ENCODE measurements around the gene C11orf54. TPM values are rescaled to one million over a fixed set of nuclear protein-coding genes. Genes with fewer than 3 reads are reported as not detected.

The C11orf54 gene
- total and polyA plus RNA-seq, 12 donors = 15.2 to 68.2 (median 33.7) TPM

GRCh38 chr11:93697611-93698010 is 43.9 kb upstream of the C11orf54 start:
- peaks cover 0 to 53% of the 10 kb centered on the region in 2 donors for H3K36me3 ChIP-seq (replicated peaks in 1 of 2)
- WGBS, 4 donors = 97 to 98% (median 98%) methylated on average over 4 of the region's 4 CpGs
- intact Hi-C loops (cut with DNase I) = no loop called here

GRCh38 chr11:93700830-93701229 is 40.6 kb upstream of the C11orf54 start:
- no peaks in the 10 kb centered on the region for H3K4me1 ChIP-seq (replicated peaks in 1 of 2)
- intact Hi-C loops (cut with DNase I) = no loop called here
- no peaks in the 10 kb centered on the region for H3K9me3 ChIP-seq (replicated peaks in 1 of 3)
- TF ChIP-seq CTCF (IDR thresholded peaks at IDR 0.05) (no peak), POLR2A (IDR thresholded peaks at IDR 0.05) (no peak)
- WGBS, 4 donors = 47 to 63% (median 56%) methylated on average over 3 of the region's 3 CpGs
- H3K27ac ChIP-seq = no peak overlapping the region
- DNase-seq = peak in 4 of 7 donors; percentile 19 to 29 (median 23)
- H3K27me3 ChIP-seq = no peaks in the 10 kb centered on the region
- peaks cover 0 to 54% of the 10 kb centered on the region in 2 donors for H3K36me3 ChIP-seq (replicated peaks in 1 of 2)
- H3K4me3 ChIP-seq = no peak overlapping the region

More at GRCh38 chr11:93697611-93698010, 43.9 kb upstream of the C11orf54 start:
- Histone ChIP-seq H3K9me3 (replicated peaks in 1 of 3) (no peaks in the 10 kb centered on the region), H3K4me3 (no peak overlapping the region), H3K27ac (no peak overlapping the region), H3K27me3 (no peaks in the 10 kb centered on the region), H3K4me1 (replicated peaks in 1 of 2) (no peaks in the 10 kb centered on the region)
- no peak for TF ChIP-seq CTCF (IDR thresholded peaks at IDR 0.05)
- no peak for TF ChIP-seq POLR2A (IDR thresholded peaks at IDR 0.05)
- no peak for DNase-seq

GRCh38 chr11:93704237-93704636 is 37.2 kb upstream of the C11orf54 start:
- no peaks in the 10 kb centered on the region for H3K4me1 ChIP-seq (replicated peaks in 1 of 2)
- DNase-seq = no peak
- intact Hi-C loops (cut with DNase I) = no loop called here
- TF ChIP-seq CTCF (IDR thresholded peaks at IDR 0.05) = no peak
- no peaks in the 10 kb centered on the region for H3K27me3 ChIP-seq
- no peaks in the 10 kb centered on the region for H3K9me3 ChIP-seq (replicated peaks in 1 of 3)
- no peak overlapping the region for H3K27ac ChIP-seq
- 94 to 98% (median 97%) methylated on average over 2 of the region's 2 CpGs for WGBS, 4 donors
- peaks cover 0 to 46% of the 10 kb centered on the region in 2 donors for H3K36me3 ChIP-seq (replicated peaks in 1 of 2)
- H3K4me3 ChIP-seq = no peak overlapping the region

GRCh38 chr11:93710239-93710638 is 31.2 kb upstream of the C11orf54 start:
- H3K36me3 ChIP-seq (replicated peaks in 1 of 2) = peaks cover 0 to 20% of the 10 kb centered on the region in 2 donors
- intact Hi-C loops (cut with DNase I) = no loop called here
- no peak overlapping the region for H3K4me3 ChIP-seq
- no peaks in the 10 kb centered on the region for H3K27me3 ChIP-seq
- H3K9me3 ChIP-seq (replicated peaks in 1 of 3) = peaks cover 0 to 5% (median 5%) of the 10 kb centered on the region in 3 donors
- TF ChIP-seq CTCF (IDR thresholded peaks at IDR 0.05) = no peak
- no peak for TF ChIP-seq POLR2A (IDR thresholded peaks at IDR 0.05)
- DNase-seq = no peak
- H3K27ac ChIP-seq = no peak overlapping the region
- no peaks in the 10 kb centered on the region for H3K4me1 ChIP-seq (replicated peaks in 1 of 2)
- WGBS, 4 donors = 92 to 100% (median 93%) methylated on average over 1 of the region's 1 CpG

Measured in adrenal gland (tissue), 12 donors.